Measurements from ENCODE around the gene BCL11B. TPM values are rescaled to one million over a fixed set of nuclear protein-coding genes. Genes with fewer than 3 reads are reported as not detected.
A peak's percentile ranks its signal among the peaks of the same experiment; 100 is the strongest.

Gene BCL11B
- total RNA-seq, 1 experiment from 2014 or later: 80.6 TPM

GRCh38 chr14:99185436-99186068, 86.4 kb downstream of the BCL11B start:
- intact Hi-C loops (cut with micrococcal nuclease; ENCODE audit: unreplicated experiment): no loop called here
- BruUV-seq (replicated peaks): no TSS peak
- ChIA-PET CTCF (no interaction called here), POLR2A (ENCODE audit: low non-redundant PET) (no interaction called here)
- H3K4me3 ChIP-seq (ENCODE audit: low read depth, low read length, poor library complexity, severe bottlenecking): no peak overlapping the region
- no peak overlapping the region for H3K27ac ChIP-seq (ENCODE audit: low read depth, low read length, poor library complexity, severe bottlenecking)
- H3K27me3 ChIP-seq (replicated peaks; ENCODE audit: insufficient read depth, low read depth, low read length, poor library complexity): no peaks in the 10 kb centered on the region
- H3K9me3 ChIP-seq (ENCODE audit: low read depth, low read length, poor library complexity, severe bottlenecking): no peaks in the 10 kb centered on the region
- peaks cover 24% of the 10 kb centered on the region for H3K36me3 ChIP-seq (ENCODE audit: insufficient read depth, low read length, poor library complexity, severe bottlenecking)
- no peak for TF ChIP-seq CTCF (conservative IDR thresholded peaks at IDR 0.05; ENCODE audit: low read depth, low read length)
- H3K4me1 ChIP-seq (ENCODE audit: insufficient read depth, low read length, poor library complexity, severe bottlenecking): peaks cover 42% of the 10 kb centered on the region
- DNase-seq (ENCODE audit: low spot score): no peak

- TF ChIP-seq EZH2 (IDR thresholded peaks at IDR 0.05; ENCODE audit: borderline replicate concordance, low read depth, low read length, poor library complexity, severe bottlenecking): no peak
- TF ChIP-seq CTCF (conservative IDR thresholded peaks at IDR 0.05; ENCODE audit: low read depth, low read length): no peak
- BruUV-seq (replicated peaks): no TSS peak
- intact Hi-C loops (cut with micrococcal nuclease; ENCODE audit: unreplicated experiment): no loop called here
- CTCF ChIA-PET: no interaction called here
- no peaks in the 10 kb centered on the region for H3K27me3 ChIP-seq (replicated peaks; ENCODE audit: insufficient read depth, low read depth, low read length, poor library complexity)
- H3K4me3 ChIP-seq (ENCODE audit: low read depth, low read length, poor library complexity, severe bottlenecking): no peak overlapping the region
- H3K27ac ChIP-seq (ENCODE audit: low read depth, low read length, poor library complexity, severe bottlenecking): peak overlapping the region; percentile 9
- H3K36me3 ChIP-seq (ENCODE audit: insufficient read depth, low read length, poor library complexity, severe bottlenecking): peaks cover 33% of the 10 kb centered on the region
- POLR2A ChIA-PET (ENCODE audit: low non-redundant PET): no interaction called here
- H3K4me1 ChIP-seq (ENCODE audit: insufficient read depth, low read length, poor library complexity, severe bottlenecking): peaks cover 40% of the 10 kb centered on the region
- no peaks in the 10 kb centered on the region for H3K9me3 ChIP-seq (ENCODE audit: low read depth, low read length, poor library complexity, severe bottlenecking)
- no peak for DNase-seq (ENCODE audit: low spot score)
These were observed 88.3 kb downstream of the BCL11B start for GRCh38 chr14:99183716-99184115.

GRCh38 chr14:99183311-99183710, 88.7 kb downstream of the BCL11B start:
- no peaks in the 10 kb centered on the region for H3K27me3 ChIP-seq (replicated peaks; ENCODE audit: insufficient read depth, low read depth, low read length, poor library complexity)
- POLR2A ChIA-PET (ENCODE audit: low non-redundant PET): no interaction called here
- no peaks in the 10 kb centered on the region for H3K9me3 ChIP-seq (ENCODE audit: low read depth, low read length, poor library complexity, severe bottlenecking)
- no peak for TF ChIP-seq CTCF (conservative IDR thresholded peaks at IDR 0.05; ENCODE audit: low read depth, low read length)
- no peak for TF ChIP-seq EZH2 (IDR thresholded peaks at IDR 0.05; ENCODE audit: borderline replicate concordance, low read depth, low read length, poor library complexity, severe bottlenecking)
- H3K4me3 ChIP-seq (ENCODE audit: low read depth, low read length, poor library complexity, severe bottlenecking): no peak overlapping the region
- H3K36me3 ChIP-seq (ENCODE audit: insufficient read depth, low read length, poor library complexity, severe bottlenecking): peaks cover 36% of the 10 kb centered on the region
- no peak for DNase-seq (ENCODE audit: low spot score)
- H3K27ac ChIP-seq (ENCODE audit: low read depth, low read length, poor library complexity, severe bottlenecking): peak overlapping the region; percentile 9
- BruUV-seq (replicated peaks): no TSS peak
- intact Hi-C loops (cut with micrococcal nuclease; ENCODE audit: unreplicated experiment): no loop called here
- CTCF ChIA-PET: no interaction called here
- H3K4me1 ChIP-seq (ENCODE audit: insufficient read depth, low read length, poor library complexity, severe bottlenecking): peaks cover 38% of the 10 kb centered on the region

Data from A673 (cell line).